ENCODE data around the gene AHRR.

Gene AHRR

GRCh38 chr5:428754-429452, 107.4 kb downstream of the AHRR start:
- no peak for DNase-seq (ENCODE audit: low read depth, low spot score)

GRCh38 chr5:429453-430188, 108.1 kb downstream of the AHRR start:
- DNase-seq (ENCODE audit: low read depth, low spot score): peak; percentile 33

GRCh38 chr5:430214-430925, 108.9 kb downstream of the AHRR start:
- no peak for DNase-seq (ENCODE audit: low read depth, low spot score)

- no peak for DNase-seq (ENCODE audit: low read depth, low spot score)
These were observed 109.6 kb downstream of the AHRR start for GRCh38 chr5:431001-431710.

- DNase-seq (ENCODE audit: low read depth, low spot score): no peak
These were observed 110.2 kb downstream of the AHRR start for GRCh38 chr5:431711-432050.

- DNase-seq (ENCODE audit: low read depth, low spot score): no peak
These were observed 110.8 kb downstream of the AHRR start for GRCh38 chr5:432201-432927.

GRCh38 chr5:432928-433791, 111.6 kb downstream of the AHRR start:
- DNase-seq (ENCODE audit: low read depth, low spot score): no peak

GRCh38 chr5:433836-434235, 112.3 kb downstream of the AHRR start:
- DNase-seq (ENCODE audit: low read depth, low spot score): no peak

GRCh38 chr5:434443-435146, 113.1 kb downstream of the AHRR start:
- DNase-seq (ENCODE audit: low read depth, low spot score): no peak

GRCh38 chr5:435156-435790, 113.8 kb downstream of the AHRR start:
- no peak for DNase-seq (ENCODE audit: low read depth, low spot score)

- no peak for DNase-seq (ENCODE audit: low read depth, low spot score)
These were observed 114.6 kb downstream of the AHRR start for GRCh38 chr5:435961-436640.

GRCh38 chr5:436641-436975, 115.1 kb downstream of the AHRR start:
- DNase-seq (ENCODE audit: low read depth, low spot score): no peak

GRCh38 chr5:437281-437771, 115.8 kb downstream of the AHRR start:
- no peak for DNase-seq (ENCODE audit: low read depth, low spot score)

GRCh38 chr5:438481-438981, 117.0 kb downstream of the AHRR start:
- no peak for DNase-seq (ENCODE audit: low read depth, low spot score)

GRCh38 chr5:439181-439580, 117.7 kb downstream of the AHRR start:
- no peak for DNase-seq (ENCODE audit: low read depth, low spot score)

GRCh38 chr5:439636-440035, 118.1 kb downstream of the AHRR start:
- DNase-seq (ENCODE audit: low read depth, low spot score): no peak

- no peak for DNase-seq (ENCODE audit: low read depth, low spot score)
These were observed 119.1 kb downstream of the AHRR start for GRCh38 chr5:440401-441201.

GRCh38 chr5:441996-442334, 120.5 kb downstream of the AHRR start:
- DNase-seq (ENCODE audit: low read depth, low spot score): no peak
